Stimulated activated CD4-positive, alpha-beta T cell treated with anti-CD3 and anti-CD28 coated beads, Interleukin-4, amount 100 ng/mL, for 48 hours (primary cell): ENCODE measurements around the gene LST1.
A peak's percentile ranks its signal among the peaks of the same experiment; 100 is the strongest.

ENCODE experiments used
- DNase-seq, 2 donors: peaks; one replicate each; pipeline ENCODE4 v3.0.0-alpha.2; 2020; ENCODE audit warnings: low read depth in 2 of 2

Gene LST1

GRCh38 chr6:31559958-31560696, 25.9 kb upstream of the LST1 start:
- DNase-seq, result peak in 1 of 2 donors; percentile 38

- DNase-seq, result no peak
Observed at GRCh38 chr6:31560697-31561058, 25.4 kb upstream of the LST1 start.

DNA sequence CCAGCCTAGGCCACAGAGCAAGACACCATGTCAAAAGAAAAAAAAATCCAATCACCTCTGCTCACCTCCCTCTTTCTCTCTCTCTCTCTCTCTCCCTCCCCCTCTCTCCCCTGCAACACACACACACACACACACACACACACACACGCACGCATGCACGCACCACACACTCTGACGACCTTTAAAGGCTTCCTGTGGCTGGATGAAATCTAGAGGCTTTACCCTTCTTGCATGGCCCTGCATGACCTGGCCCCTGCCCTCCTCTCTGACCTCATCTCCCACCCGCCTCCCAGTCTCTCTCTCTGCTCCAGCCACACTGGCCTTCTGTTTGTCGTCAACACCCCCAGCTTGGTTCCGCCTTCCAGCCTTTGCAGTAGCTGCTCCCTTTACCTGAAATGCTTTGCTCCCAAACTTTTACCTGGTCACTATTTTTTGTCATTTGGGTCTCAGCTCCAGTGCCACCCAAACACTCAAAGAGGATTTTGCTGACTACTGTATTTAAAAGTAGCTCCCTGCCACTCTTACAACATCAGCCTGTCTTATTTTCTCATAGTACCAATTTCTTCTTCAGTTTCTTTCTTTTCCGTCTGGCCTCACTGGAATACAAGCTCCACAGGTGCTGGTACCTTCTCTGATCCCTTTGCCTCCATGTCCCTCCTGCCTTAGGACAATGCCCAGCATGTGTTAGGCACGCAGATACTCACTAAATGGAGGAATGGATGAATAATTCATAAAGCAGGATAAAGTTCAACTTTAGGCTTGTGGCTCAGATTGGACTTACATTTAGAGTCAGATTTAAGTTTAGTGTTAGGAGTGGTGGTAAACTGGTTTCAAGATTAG, 18.3 kb upstream of the LST1 start:
- DNase-seq, result no peak

DNA sequence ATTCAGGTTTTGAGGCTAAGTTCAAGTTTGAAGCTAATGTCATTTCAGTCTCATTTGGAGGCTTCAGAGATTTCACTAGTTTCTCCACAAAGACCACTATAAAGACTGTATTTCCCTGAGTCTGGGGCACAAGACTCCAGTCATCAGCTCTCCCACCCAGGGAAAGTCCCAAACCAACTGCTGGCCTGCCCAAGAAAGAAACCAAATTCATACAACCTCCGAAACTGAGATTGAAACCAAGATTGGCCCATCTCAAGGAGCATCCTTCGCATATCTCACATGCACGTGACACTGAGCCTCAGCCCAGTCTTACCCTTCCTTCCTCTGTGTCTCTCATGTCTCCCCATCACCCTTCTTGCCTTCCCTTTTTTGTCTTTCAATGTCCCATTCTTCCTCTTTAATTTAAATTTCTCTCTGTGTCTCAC, 17.5 kb upstream of the LST1 start:
- DNase-seq, result peak in 1 of 2 donors; percentile 73

GRCh38 chr6:31569861-31570536, 16.1 kb upstream of the LST1 start:
- DNase-seq, result no peak

DNA sequence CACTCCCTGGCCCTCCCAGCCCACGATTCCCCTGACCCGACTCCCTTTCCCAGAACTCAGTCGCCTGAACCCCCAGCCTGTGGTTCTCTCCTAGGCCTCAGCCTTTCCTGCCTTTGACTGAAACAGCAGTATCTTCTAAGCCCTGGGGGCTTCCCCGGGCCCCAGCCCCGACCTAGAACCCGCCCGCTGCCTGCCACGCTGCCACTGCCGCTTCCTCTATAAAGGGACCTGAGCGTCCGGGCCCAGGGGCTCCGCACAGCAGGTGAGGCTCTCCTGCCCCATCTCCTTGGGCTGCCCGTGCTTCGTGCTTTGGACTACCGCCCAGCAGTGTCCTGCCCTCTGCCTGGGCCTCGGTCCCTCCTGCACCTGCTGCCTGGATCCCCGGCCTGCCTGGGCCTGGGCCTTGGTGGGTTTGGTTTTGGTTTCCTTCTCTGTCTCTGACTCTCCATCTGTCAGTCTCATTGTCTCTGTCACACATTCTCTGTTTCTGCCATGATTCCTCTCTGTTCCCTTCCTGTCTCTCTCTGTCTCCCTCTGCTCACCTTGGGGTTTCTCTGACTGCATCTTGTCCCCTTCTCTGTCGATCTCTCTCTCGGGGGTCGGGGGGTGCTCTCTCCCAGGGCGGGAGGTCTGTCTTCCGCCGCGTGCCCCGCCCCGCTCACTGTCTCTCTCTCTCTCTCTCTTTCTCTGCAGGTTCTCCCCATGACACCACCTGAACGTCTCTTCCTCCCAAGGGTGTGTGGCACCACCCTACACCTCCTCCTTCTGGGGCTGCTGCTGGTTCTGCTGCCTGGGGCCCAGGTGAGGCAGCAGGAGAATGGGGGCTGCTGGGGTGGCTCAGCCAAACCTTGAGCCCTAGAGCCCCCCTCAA, 13.8 kb upstream of the LST1 start, which contains the start of gene LTA:
LTA (plus strand) TSS at position 249 of the 871 bp plus-strand sequence; CDS start at position 703, 454 bp downstream.
- peak; percentile 72 to 81 for DNase-seq

DNA sequence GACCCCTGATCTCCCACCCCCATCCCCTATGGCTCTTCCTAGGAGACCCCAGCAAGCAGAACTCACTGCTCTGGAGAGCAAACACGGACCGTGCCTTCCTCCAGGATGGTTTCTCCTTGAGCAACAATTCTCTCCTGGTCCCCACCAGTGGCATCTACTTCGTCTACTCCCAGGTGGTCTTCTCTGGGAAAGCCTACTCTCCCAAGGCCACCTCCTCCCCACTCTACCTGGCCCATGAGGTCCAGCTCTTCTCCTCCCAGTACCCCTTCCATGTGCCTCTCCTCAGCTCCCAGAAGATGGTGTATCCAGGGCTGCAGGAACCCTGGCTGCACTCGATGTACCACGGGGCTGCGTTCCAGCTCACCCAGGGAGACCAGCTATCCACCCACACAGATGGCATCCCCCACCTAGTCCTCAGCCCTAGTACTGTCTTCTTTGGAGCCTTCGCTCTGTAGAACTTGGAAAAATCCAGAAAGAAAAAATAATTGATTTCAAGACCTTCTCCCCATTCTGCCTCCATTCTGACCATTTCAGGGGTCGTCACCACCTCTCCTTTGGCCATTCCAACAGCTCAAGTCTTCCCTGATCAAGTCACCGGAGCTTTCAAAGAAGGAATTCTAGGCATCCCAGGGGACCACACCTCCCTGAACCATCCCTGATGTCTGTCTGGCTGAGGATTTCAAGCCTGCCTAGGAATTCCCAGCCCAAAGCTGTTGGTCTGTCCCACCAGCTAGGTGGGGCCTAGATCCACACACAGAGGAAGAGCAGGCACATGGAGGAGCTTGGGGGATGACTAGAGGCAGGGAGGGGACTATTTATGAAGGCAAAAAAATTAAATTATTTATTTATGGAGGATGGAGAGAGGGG, 12.6 kb upstream of the LST1 start:
- DNase-seq, result no peak

GRCh38 chr6:31574106-31575061, 11.7 kb upstream of the LST1 start:
- DNase-seq, result no peak

DNA sequence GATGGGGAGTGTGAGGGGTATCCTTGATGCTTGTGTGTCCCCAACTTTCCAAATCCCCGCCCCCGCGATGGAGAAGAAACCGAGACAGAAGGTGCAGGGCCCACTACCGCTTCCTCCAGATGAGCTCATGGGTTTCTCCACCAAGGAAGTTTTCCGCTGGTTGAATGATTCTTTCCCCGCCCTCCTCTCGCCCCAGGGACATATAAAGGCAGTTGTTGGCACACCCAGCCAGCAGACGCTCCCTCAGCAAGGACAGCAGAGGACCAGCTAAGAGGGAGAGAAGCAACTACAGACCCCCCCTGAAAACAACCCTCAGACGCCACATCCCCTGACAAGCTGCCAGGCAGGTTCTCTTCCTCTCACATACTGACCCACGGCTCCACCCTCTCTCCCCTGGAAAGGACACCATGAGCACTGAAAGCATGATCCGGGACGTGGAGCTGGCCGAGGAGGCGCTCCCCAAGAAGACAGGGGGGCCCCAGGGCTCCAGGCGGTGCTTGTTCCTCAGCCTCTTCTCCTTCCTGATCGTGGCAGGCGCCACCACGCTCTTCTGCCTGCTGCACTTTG, 10.7 kb upstream of the LST1 start, which contains the start of gene TNF:
TNF (plus strand) TSS at position 231 of the 567 bp plus-strand sequence; CDS start at position 408, 177 bp downstream.
- peak; percentile 76 to 83 for DNase-seq

DNA sequence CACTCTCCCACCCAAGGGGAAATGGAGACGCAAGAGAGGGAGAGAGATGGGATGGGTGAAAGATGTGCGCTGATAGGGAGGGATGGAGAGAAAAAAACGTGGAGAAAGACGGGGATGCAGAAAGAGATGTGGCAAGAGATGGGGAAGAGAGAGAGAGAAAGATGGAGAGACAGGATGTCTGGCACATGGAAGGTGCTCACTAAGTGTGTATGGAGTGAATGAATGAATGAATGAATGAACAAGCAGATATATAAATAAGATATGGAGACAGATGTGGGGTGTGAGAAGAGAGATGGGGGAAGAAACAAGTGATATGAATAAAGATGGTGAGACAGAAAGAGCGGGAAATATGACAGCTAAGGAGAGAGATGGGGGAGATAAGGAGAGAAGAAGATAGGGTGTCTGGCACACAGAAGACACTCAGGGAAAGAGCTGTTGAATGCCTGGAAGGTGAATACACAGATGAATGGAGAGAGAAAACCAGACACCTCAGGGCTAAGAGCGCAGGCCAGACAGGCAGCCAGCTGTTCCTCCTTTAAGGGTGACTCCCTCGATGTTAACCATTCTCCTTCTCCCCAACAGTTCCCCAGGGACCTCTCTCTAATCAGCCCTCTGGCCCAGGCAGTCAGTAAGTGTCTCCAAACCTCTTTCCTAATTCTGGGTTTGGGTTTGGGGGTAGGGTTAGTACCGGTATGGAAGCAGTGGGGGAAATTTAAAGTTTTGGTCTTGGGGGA, 10.0 kb upstream of the LST1 start:
- DNase-seq, result no peak

- DNase-seq, result no peak
Observed at GRCh38 chr6:31576897-31577578, 9.0 kb upstream of the LST1 start.

DNA sequence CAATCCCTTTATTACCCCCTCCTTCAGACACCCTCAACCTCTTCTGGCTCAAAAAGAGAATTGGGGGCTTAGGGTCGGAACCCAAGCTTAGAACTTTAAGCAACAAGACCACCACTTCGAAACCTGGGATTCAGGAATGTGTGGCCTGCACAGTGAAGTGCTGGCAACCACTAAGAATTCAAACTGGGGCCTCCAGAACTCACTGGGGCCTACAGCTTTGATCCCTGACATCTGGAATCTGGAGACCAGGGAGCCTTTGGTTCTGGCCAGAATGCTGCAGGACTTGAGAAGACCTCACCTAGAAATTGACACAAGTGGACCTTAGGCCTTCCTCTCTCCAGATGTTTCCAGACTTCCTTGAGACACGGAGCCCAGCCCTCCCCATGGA, 8.5 kb upstream of the LST1 start:
- DNase-seq, result no peak

GRCh38 chr6:31578184-31579118, 7.6 kb upstream of the LST1 start:
- no peak for DNase-seq

DNA sequence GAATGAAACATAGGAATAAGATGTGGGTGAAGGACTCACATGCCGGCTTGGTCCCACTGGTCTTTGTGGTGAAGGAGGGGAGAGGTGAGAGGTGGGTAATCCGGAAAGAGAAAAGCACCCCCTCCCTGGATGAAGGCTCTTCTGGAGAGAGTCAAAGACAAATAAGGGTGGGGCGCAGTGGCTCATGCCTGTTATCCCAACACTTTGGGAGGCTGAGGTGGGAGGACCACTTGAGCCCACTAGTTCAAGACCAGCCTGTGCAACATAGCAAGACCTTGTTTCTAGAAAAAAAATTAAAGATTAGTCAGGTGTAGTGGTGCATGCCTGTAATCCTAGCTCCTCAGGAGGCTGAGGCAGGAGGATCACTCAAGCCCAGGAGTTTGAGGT, 7.0 kb upstream of the LST1 start:
- DNase-seq, result no peak

DNA sequence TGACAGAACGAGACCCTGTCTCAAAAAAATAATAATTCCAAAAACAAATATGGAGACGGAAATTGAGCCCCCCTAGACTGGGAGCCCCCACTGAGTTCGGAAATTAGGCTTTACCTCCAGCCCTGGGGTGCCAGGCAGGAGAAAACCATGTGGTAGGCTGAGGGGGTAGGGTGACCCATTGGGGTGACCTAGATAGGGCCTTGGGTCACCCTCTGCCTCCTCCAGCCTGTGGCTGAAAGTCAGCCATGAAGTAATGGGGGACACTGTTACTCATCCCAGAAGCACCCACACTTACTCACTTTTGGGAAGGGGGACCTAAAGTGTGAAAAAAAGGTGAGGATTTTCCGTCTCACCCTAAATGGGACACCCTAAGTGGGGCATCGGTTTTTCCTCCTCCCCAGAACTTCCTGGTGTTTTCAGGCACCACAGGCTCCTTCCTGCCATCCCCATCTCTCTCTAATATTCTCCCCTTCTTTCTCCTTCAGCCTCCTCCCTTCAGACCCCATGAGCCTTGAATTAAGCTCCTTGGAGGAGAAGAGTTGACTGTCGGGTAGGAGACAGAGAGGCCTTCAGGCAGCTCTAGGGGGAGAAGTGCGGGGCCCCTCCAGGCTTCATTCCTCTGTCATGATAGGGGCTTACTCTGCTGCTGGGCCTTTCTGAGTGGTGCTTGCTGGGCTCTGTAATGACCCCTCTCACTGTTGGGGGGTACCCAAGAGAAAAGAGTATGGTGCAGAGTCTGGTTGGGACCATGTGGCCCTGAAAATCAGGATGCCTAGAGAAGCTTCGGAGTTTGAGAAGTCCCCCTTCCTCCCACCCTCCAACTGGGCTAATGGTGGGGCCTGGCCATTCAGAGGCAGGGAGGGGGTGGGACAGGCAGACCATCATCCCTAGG, 6.3 kb upstream of the LST1 start:
- no peak for DNase-seq

DNA sequence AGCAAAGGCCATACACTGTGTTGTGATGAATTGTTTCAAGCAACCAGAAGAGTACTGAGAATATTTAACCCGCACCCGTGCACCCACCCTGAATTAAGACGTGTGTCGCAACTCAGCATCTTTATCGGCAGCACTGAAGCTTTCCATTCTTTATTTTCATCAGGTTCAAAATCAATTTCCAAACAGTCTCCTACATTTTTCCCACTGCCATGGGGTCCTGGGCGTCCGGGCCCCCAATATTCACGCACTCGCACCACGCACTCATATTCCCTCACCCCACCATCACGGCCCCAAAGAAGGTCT, 5.7 kb upstream of the LST1 start:
- no peak for DNase-seq
